ENCODE measurements around the gene RACGAP1.
"Not testable (repeated sequence)": the region's sequence is repeated elsewhere in the genome, so short reads cannot be mapped to it uniquely, and the experiment has no call there.

The RACGAP1 gene

GRCh38 chr12:50032854-50033581 is 7.7 kb upstream of the RACGAP1 start:
- no peak for DNase-seq (ENCODE audit: low spot score)

GRCh38 chr12:50032515-50032853 is 7.2 kb upstream of the RACGAP1 start:
- DNase-seq (ENCODE audit: low spot score) = no peak

GRCh38 chr12:50030449-50030848 is 5.2 kb upstream of the RACGAP1 start:
- DNase-seq (ENCODE audit: low spot score) = not testable (repeated sequence)

GRCh38 chr12:50026691-50027090 is 1.4 kb upstream of the RACGAP1 start:
- DNase-seq (ENCODE audit: low spot score) = no peak

- no peak for DNase-seq (ENCODE audit: low spot score)
Observed at GRCh38 chr12:50024805-50025186, 498 bp downstream of the RACGAP1 start.

- DNase-seq (ENCODE audit: low spot score) = no peak
Observed at GRCh38 chr12:50024227-50024626, 1.1 kb downstream of the RACGAP1 start.

- no peak for DNase-seq (ENCODE audit: low spot score)
Observed at GRCh38 chr12:50022903-50023302, 2.4 kb downstream of the RACGAP1 start.

- no peak for DNase-seq (ENCODE audit: low spot score)
Observed at GRCh38 chr12:50021031-50021430, 4.3 kb downstream of the RACGAP1 start.

- DNase-seq (ENCODE audit: low spot score) = no peak
Observed at GRCh38 chr12:50019524-50019923, 5.8 kb downstream of the RACGAP1 start.

GRCh38 chr12:50018968-50019367 is 6.3 kb downstream of the RACGAP1 start:
- no peak for DNase-seq (ENCODE audit: low spot score)

GRCh38 chr12:50018154-50018553 is 7.1 kb downstream of the RACGAP1 start:
- DNase-seq (ENCODE audit: low spot score) = no peak

- no peak for DNase-seq (ENCODE audit: low spot score)
Observed at GRCh38 chr12:50017641-50018040, 7.7 kb downstream of the RACGAP1 start.

- no peak for DNase-seq (ENCODE audit: low spot score)
Observed at GRCh38 chr12:50016501-50017475, 8.5 kb downstream of the RACGAP1 start.

- no peak for DNase-seq (ENCODE audit: low spot score)
Observed at GRCh38 chr12:50014342-50014741, 11.0 kb downstream of the RACGAP1 start.

- no peak for DNase-seq (ENCODE audit: low spot score)
Observed at GRCh38 chr12:50013361-50014147, 11.7 kb downstream of the RACGAP1 start.

GRCh38 chr12:50006754-50007442 is 18.4 kb downstream of the RACGAP1 start:
- no peak for DNase-seq (ENCODE audit: low spot score)

GRCh38 chr12:50006280-50006679 is 19.0 kb downstream of the RACGAP1 start:
- no peak for DNase-seq (ENCODE audit: low spot score)

- DNase-seq (ENCODE audit: low spot score) = no peak
Observed at GRCh38 chr12:50005175-50005574, 20.1 kb downstream of the RACGAP1 start.

GRCh38 chr12:50004696-50005095 is 20.6 kb downstream of the RACGAP1 start:
- DNase-seq (ENCODE audit: low spot score) = no peak

GRCh38 chr12:50003595-50003994 is 21.7 kb downstream of the RACGAP1 start:
- no peak for DNase-seq (ENCODE audit: low spot score)

- DNase-seq (ENCODE audit: low spot score) = no peak
Observed at GRCh38 chr12:49998453-49998852, 26.8 kb downstream of the RACGAP1 start.

Measured in SK-N-DZ (cell line).